ENCODE measurements around the gene MAP3K10.

- TF ChIP-seq CTCF (conservative IDR thresholded peaks at IDR 0.05) (no peak), EZH2 (IDR thresholded peaks at IDR 0.05; ENCODE audit: low read depth) (no peak)
Observed at GRCh38 chr19:40229926-40230417, 38.7 kb downstream of the MAP3K10 start.
